HG03039 (cell line): ENCODE results near the gene PPM1K.

Experiments
- ATAC-seq: cut with Tn5 transposase; IDR thresholded peaks from one replicate; pipeline ENCODE4 v1.9.1; 2021; ENCODE audit warnings: mild to moderate bottlenecking, moderate library complexity; ENCODE audit not compliant: unreplicated experiment

Gene PPM1K

DNA sequence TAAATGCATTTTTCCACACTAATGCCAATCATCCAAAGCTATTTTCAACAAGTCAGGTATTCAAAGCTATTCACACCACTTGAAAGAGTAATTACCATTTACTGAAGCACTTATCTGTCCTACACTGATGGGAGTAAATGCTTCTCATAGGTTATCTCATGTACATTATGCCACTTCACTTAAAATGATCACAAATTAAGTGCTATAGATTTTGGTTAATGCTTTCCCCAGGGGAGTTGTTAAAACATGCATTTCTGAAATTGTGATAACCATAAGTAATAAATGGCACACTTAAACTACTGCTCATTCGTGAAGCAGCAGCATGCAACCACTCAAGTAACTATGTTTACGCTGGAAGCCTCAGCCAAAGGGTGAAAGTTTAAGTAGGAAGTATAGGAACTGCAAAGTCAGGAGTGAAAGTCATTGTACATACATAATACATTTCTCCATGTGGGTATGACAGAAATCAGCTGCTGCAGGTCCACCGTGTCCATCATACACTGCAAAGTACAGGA, 6.6 kb downstream of the PPM1K start:
- no peak for ATAC-seq

DNA sequence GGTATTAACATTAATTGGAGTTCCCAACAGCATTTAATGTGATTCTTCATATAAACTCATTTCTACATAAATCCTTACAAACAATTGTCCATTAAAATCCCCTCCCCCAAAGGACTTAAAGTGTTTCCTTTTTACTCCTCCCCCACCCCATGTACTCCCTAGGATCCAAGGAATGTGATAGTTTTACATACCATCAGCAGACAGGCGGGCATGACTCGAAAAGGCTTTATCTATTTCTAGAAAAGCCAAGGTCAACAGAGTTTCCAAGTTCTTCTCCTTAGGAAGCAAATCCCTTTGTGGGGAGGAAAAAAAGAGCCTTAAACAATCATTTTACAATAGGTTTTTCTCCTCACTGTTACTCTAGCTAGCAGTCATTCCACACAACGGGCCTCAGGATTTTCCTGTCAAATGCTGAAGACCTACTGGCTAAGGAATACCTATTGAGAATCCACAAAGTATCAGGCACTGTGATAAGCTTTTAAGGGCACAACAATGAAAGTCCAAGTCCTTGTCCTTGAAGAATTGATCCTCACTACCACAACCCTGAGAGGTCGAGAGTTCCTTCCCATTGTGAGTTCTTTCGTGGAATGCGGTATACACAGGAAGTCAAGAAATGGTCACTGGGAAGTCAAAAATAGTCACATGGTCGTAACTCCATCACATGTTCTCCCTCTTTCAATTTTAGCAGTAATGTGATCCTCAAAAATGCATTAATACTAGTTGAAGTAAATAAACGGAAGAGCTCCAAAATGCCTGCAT, 7.2 kb downstream of the PPM1K start:
- ATAC-seq = no peak

DNA sequence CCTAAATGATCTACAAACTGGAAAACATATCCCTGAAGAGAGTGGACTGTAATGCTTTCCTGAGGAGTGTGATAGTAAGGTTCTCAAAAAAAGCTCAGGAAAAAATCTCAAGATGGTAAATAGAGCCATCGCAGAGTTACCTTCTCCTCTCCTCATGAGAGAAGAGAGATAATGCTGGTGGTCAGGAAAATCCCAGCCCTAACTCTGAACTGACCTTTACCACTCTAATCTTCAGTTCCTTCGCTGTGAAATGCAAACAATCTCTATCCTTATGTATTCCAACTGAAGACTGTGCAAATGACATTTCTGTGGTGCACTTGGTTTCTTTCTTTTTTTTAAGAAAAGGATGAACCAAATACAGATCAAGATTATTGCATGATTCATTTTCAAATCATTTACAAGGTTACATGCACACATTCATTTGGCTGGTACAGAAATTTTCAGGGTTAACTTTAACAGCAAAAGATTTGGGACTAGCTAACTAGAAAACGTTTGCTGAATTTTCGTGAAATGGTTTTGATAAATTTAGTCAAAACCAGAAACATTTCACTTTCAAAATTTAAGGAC, 8.3 kb downstream of the PPM1K start:
- no peak for ATAC-seq

DNA sequence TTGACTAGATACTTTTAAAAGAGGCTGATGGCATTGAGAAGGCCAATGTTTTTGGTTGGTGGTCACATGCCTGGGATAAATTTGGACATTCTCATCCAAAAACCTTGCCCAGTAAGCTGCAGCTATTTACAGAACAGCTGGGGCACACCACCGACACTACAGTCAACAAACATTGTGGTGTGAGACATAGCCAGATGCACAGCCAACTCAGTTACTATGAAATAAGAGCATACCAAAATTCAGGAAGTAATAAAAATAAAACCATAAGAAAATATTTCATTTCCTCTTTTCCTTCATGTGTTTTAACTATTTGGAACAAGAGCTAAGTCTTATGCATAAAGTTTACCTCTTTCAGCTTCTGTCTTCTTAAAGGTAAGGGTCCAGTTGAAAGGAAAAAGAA, 8.8 kb downstream of the PPM1K start:
- peak; percentile 57 for ATAC-seq

DNA sequence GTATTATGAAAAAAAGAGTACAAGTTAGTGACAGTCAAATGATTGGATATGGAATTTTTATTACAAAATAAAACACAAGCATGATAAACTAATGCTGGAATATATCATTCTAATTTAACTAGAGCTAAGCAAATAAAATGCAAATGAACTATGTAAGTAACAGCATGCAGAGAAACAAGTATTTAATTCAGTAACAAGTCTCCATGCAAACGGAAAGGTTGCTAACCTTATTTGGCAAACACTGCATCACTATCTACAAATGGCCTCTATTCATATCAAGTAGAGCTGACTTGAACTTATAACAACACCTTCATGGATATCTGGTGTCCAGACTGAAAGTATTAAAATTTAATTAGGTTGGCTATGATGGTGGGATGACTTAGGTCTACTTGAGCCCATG, 15.4 kb downstream of the PPM1K start:
- ATAC-seq = no peak

DNA sequence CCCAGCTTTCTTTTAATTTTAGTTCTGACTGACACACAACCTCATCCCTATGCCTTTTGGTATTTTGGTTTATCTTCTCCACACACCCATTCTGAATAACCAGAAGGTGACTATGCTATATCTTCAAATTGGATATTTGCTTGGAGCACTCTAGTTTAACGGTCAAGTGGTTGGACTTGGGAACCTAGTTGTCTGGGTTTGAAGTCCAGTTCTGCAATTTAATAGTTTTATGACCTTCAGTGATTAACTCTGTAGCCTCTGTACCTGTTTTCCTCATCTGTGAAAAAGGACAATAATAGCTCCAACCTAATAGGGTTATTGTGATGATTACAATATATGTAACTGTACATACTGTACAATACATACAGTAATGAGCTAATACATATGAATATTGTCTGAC, 20.0 kb downstream of the PPM1K start:
- no peak for ATAC-seq

DNA sequence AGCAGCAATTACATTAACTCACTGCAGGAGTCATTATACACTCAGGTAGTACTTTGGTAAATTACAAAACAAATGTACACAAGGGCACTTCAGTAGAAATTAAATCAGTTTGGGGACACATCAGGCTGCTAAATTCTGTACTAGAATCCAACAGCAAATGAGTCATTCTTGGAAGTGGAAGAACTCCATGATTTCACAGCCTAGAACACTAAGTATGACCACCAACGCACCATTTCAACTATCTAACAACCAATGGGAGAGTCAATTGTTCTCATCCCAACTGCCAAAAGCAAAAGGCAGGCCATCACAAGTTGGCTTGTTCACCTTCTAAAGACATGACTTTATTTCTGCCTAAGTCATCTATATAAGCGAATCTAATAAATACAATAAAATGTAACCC, 26.6 kb downstream of the PPM1K start:
- no peak for ATAC-seq

DNA sequence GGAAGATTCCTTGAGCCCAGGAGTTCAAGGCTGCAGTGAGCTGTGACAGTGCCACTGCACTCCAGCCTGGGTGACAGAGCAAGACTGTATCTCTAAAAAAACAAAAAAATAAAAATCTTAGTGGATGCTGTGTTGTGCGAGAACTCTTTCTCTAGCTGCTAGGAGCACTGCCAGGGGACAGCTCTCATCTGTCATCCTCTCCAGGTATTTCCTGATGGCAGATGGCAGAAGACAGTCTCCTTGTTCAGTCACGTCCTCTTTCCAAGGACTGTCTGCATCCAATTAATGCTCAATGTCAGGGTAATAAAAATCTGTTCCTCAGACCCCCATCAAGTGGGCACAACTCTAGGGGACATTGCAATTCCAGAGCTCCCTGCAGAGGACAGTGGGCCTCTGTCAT, 29.2 kb downstream of the PPM1K start:
- ATAC-seq = no peak

DNA sequence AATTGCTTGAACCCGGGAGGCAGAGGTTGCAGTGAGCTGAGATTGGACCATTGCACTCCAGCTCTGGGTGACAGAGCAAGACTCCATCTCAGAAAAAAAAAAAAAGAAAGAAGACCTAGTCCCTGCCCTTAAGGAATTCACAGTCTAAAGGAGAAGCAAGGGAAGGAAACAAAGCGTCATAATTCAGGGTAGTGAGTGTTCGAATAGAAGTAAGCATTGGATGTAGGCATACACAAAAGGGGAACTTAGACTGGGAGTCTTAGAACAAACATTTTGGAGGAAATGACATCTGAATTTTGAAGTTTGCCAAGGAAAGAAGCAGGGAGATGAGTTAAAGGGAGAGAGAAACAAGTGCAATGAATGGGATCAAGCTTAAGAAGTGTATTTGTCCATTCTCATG, 32.4 kb downstream of the PPM1K start:
- no peak for ATAC-seq

DNA sequence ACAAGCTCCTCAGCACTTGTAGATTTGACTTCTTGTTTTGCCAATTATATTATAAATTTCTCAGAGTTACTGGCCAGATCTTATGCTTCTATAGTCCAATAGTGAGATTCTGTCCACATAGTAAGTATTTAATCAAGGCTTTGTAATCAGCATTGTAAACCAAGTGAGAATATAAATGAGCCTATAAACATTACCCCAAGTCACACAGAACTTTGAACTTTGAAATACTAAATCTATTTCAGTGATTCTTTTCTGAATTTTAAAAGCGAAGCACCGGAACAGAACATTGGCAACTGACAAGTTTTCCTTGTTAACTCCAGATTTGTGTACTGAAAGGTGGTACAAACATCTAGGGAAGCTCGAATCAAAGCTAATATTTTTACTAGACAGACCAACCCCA, 37.2 kb downstream of the PPM1K start:
- no peak for ATAC-seq

DNA sequence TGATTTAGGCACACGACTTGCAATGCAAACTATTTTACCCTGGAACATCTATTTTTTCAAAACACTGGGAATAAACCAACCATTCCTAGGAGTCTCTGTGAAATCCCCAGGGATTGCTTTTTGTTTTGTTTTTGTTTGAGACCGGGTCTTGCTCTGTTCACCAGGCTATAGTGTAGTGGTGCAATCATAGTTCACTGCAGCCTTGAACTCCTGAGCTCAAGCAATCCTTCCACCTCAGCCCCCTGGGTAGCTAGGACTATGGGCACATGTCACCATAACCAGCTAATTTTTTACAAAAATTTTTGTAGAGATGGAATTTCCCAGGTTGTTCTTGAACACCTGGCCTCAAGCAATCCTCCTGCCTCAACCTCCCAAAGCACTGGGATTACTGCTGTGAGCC, 37.8 kb downstream of the PPM1K start:
- ATAC-seq = no peak

DNA sequence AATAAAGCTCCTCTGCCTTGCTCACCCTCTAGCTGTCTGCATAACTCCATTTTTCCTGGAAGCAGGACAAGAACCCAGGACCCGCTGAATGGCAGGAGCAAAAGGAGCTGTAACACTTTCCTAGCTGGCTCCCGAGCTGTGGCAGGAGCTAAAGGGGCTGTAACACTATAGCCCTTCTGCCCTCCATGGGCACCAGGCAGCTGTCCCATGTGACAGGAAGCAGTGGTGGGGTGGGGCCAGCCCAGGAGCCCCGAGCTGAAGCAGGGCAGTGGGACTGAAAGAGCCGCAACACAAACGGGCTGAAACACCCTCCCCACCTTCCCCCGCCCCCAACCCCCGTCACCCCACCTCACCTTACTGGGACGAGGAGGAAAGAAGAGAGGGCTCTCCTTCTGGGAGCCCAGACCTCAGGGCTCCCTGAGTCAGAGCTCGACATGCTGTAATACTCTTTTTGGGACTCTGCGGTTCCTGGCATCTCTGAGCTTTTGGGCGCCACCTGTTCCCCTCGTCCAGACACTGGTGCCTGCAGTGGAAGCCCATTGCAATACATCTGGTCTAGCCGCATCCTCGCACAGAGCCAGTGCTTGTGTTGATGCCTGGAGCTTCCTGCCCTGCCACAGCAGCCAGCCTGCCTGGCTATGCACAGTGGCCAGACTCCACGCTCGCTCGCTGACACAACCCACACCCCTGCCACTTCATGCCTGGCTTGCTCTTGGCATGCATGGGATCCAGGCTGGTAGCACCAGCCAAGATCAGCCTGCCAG, 39.4 kb downstream of the PPM1K start:
- ATAC-seq = peak; percentile 64

DNA sequence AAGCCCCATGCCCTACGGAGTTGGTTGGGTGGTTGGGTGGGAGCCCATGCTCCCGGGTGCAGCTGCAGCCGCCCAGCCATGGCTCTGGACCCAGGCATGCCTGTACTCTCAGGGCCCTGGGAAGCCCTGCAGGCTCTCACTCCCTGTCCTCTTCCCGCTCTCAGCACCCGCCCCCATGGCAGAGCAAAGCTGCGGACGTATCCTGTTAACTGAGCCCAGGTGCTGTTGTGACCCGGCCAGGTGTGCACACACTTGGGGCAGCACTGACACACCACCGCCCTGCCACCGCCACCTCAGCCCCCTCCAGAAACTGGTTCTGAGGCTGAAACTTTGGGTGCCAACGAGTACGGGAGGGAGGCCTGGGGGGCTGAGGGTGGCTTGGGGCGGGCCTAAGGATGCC, 40.3 kb downstream of the PPM1K start:
- ATAC-seq = no peak

DNA sequence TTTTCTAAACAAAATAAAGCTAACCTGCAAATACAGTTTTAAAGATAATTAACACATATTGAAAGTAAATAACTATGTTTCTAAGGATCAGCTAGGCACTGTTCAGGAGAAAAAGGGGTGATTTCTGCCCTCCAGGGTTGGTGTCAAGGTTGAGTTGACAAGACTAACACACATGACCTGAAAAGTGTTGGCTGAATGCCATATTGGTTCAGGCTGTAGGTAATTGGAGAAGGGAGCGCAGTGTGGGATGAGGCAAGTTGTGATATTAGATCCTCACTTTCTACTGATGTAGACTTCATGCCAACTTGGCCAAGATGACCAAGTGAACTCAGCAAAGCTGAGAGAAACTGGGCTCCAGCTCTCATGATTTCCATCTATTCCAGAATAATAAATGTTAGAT, 42.2 kb downstream of the PPM1K start:
- ATAC-seq = no peak

DNA sequence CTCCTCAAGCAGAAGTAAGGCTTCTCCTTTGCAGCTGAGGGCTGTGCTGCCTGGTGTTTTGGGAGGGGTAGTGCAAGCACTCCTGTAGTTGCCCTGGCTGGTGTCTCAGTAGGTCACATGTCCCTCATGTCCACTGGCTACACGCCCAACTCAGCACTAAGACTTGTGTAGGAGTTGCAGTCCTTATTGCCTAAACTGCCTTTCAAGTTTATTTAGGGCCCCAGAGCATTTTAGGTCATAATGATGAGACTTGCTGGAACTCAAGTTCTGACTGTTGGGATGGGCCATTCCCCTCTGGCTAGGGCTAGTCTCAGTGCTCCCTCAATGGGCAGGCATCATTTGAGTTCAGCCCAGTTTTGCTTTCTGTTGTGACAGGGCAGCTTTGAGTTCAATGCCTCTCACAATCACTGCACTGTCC, 44.1 kb downstream of the PPM1K start:
- ATAC-seq = no peak

DNA sequence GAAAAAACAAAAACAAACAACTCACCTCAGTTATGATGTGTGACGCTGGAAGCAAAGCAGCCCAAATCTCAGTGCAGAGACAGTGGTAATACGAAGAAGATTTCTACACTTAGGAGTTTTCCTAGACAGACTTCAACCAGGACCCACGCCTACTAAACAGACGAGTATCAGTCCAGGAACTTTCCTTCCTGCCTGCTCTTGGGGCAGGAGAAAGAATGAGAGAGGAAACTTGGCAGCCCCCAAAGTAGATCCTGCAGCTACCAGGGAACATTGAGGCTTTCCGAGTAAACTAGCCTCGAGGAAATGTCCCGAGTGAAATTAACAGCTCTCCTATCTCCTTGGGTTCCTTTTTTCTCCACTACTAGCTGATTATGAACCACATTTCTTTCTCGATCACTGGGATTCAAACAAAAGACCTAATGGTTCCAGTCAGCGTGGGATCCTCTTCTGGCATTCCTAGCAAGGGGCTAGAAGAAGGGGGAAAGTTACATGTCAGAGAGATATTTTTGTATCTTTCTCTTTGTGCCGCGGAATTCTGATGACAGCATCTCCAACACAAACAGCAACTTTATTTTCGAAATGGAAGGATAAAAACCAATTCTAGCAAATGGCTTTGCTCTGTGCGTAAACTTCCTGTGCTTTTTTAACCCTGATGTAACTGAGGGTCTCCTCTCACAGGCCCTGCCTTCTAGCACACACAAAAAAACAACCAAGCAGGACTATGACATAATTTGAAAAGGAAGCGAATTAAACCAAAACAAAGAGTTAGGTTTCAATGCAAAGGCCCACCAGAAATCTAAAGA, 53.2 kb downstream of the PPM1K start:
- ATAC-seq = no peak

DNA sequence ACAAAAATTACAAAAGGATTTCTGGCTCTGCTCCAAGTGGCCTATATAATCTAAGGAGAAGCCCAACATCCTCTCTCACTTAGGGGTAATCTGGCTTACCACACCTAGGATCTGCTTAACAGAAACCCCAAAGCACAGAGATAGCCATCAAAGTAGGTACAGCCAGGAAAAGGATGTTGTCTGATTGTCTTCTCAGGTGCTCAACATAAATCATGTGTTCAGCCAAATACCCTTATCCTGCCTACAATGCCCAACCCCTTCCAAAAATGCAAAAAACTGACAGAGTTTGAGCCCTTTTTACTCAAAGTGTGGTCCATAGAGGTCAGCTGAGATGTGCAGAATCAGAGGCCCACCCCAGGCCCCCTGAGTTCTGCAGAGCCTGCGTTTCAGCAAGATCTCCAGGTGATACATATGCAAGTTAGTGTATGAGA, 53.9 kb downstream of the PPM1K start:
- ATAC-seq = no peak

DNA sequence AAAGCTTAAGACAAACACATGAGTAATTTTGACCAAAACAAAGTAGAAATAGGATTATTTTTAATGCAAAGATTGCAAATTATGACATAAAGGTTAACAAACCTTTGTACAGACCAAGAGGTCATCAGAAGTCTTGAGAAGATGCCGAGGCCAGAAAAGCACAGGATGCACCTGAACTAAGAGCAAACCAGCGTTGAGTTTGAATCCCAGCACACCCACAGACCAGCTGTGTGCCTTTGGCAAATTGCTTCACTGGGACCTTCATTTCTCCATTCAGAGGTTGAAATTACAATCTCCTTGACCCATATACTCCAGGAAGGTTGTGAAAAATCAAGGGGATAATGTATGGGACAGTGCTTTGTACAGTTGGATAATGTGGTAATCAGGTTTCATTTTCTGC, 56.6 kb downstream of the PPM1K start:
- ATAC-seq = no peak

DNA sequence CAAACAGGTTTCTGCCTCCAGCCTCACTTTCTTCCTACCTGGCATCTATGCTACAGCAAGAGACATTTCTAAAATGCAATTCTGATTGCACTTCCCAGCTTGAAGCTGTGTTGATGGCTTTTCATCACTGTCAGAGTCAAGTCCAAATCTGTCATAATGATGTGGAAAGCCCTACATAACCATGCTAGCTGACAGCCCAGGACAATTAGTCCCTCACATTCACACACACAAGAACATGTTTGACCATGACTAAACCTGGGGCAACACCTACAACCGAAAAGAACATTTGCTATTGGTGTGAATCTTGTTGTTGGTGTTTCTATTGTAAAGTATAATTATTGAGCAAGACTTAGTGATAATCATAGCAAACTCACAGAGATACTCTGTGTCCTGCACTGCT, 58.2 kb downstream of the PPM1K start:
- ATAC-seq = no peak

DNA sequence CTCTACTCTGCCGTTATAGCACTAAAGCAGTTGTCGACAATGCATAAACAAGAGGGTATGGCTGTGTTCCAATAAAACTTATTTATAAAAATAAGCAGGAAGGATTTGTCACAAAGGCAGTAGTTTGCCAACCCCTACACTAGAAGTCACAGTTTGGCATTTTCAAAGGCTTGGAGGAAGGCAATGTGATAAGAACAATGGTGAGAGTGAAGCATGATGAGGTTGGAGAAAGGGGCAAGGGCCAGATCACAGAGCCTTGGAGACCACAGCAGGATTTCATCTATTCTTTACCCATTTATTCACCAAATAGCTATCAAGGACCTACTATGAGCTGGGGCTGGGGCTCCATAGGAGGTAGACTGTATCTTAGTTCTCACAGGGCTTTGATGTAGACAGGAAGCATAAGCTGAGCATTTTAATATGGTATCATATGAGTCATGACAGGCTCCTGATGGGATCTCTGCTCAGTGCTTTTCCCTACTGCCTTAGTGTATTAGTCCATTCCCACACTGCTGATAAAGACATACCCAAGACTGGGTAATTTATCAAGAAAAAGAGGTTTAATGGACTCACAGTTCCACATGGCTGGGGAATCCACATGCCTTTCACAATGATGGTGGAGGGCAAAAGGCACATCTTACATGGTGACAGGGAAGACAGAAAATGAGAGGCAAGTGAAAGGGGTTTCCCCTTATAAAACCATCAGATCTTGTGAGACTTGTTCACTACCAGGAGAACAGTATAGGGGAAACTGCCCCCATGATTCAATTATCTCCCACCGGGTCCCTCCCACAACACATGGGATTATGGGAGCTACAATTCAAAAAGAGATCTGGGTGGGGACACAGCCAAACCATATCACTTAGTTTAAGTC, 58.9 kb downstream of the PPM1K start:
- ATAC-seq = no peak
